ENCODE results near the gene GCNT1.
A peak's percentile ranks its signal among the peaks of the same experiment; 100 is the strongest.
"Not testable (repeated sequence)": the region's sequence is repeated elsewhere in the genome, so short reads cannot be mapped to it uniquely, and the experiment has no call there.

The GCNT1 gene

GRCh38 chr9:76490249-76490990 lies 31.4 kb downstream of the GCNT1 start:
- no peak for DNase-seq (ENCODE audit: low read depth)

- DNase-seq (ENCODE audit: low read depth), result not testable (repeated sequence)
Measured at GRCh38 chr9:76491056-76491455, 32.1 kb downstream of the GCNT1 start.

- DNase-seq (ENCODE audit: low read depth), result not testable (repeated sequence)
Measured at GRCh38 chr9:76493496-76493895, 34.5 kb downstream of the GCNT1 start.

GRCh38 chr9:76500061-76500460 lies 41.1 kb downstream of the GCNT1 start:
- DNase-seq (ENCODE audit: low read depth), result no peak

GRCh38 chr9:76502746-76503145 lies 43.8 kb downstream of the GCNT1 start:
- DNase-seq (ENCODE audit: low read depth), result no peak

- DNase-seq (ENCODE audit: low read depth), result peak; percentile 61
Measured at GRCh38 chr9:76510041-76510440, 51.1 kb downstream of the GCNT1 start.

GRCh38 chr9:76510446-76510845 lies 51.5 kb downstream of the GCNT1 start:
- DNase-seq (ENCODE audit: low read depth), result no peak

- peak; percentile 77 for DNase-seq (ENCODE audit: low read depth)
Measured at GRCh38 chr9:76512826-76513225, 53.8 kb downstream of the GCNT1 start.

GRCh38 chr9:76516350-76516749 lies 57.4 kb downstream of the GCNT1 start:
- DNase-seq (ENCODE audit: low read depth), result no peak

GRCh38 chr9:76516871-76517270 lies 57.9 kb downstream of the GCNT1 start:
- no peak for DNase-seq (ENCODE audit: low read depth)

- no peak for DNase-seq (ENCODE audit: low read depth)
Measured at GRCh38 chr9:76519075-76519835, 60.3 kb downstream of the GCNT1 start.

GRCh38 chr9:76521244-76521681 lies 62.3 kb downstream of the GCNT1 start:
- no peak for DNase-seq (ENCODE audit: low read depth)

GRCh38 chr9:76521906-76522305 lies 62.9 kb downstream of the GCNT1 start:
- no peak for DNase-seq (ENCODE audit: low read depth)

GRCh38 chr9:76523617-76524200 lies 64.7 kb downstream of the GCNT1 start:
- not testable (repeated sequence) for DNase-seq (ENCODE audit: low read depth)

GRCh38 chr9:76525196-76525595 lies 66.2 kb downstream of the GCNT1 start:
- no peak for DNase-seq (ENCODE audit: low read depth)

GRCh38 chr9:76526026-76526425 lies 67.0 kb downstream of the GCNT1 start:
- no peak for DNase-seq (ENCODE audit: low read depth)

GRCh38 chr9:76528056-76528455 lies 69.1 kb downstream of the GCNT1 start:
- DNase-seq (ENCODE audit: low read depth), result no peak

GRCh38 chr9:76528642-76529190 lies 69.7 kb downstream of the GCNT1 start:
- no peak for DNase-seq (ENCODE audit: low read depth)

GRCh38 chr9:76529653-76530052 lies 70.7 kb downstream of the GCNT1 start:
- no peak for DNase-seq (ENCODE audit: low read depth)

- peak; percentile 60 for DNase-seq (ENCODE audit: low read depth)
Measured at GRCh38 chr9:76530458-76531110, 71.6 kb downstream of the GCNT1 start.

- no peak for DNase-seq (ENCODE audit: low read depth)
Measured at GRCh38 chr9:76531231-76531780, 72.3 kb downstream of the GCNT1 start.

- not testable (repeated sequence) for DNase-seq (ENCODE audit: low read depth)
Measured at GRCh38 chr9:76532877-76533276, 73.9 kb downstream of the GCNT1 start.
